HG02981 (cell line): Measurements from ENCODE around the gene KCNK10.
"Not testable (repeated sequence)": the region's sequence is repeated elsewhere in the genome, so short reads cannot be mapped to it uniquely, and the experiment has no call there.

ENCODE experiments used
- ATAC-seq: cut with Tn5 transposase; IDR thresholded peaks from one replicate; pipeline ENCODE4 v1.9.1; 2021; ENCODE audit warnings: mild to moderate bottlenecking, moderate library complexity; ENCODE audit not compliant: unreplicated experiment

KCNK10 gene

GRCh38 chr14:88271205-88271604, 51.9 kb downstream of the KCNK10 start:
- ATAC-seq = no peak

DNA sequence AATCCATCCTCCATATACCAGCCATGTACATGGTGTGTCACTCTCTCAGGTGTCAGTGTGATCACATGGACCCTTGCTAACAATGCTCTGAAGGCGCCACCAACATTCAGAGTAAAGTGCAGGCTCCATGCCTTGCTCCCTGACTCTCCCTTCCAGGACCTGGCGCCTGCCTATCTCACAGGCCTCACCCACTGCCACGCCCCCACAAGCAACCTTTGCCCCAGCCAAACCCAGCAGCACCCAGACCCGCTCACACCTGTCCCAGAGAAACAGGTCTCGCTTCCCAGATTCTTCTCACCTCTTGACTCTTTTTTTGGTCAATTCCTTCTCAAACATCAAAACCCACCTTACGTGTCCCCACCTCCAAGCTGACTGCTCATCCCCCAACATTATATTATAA, 52.3 kb downstream of the KCNK10 start:
- no peak for ATAC-seq

DNA sequence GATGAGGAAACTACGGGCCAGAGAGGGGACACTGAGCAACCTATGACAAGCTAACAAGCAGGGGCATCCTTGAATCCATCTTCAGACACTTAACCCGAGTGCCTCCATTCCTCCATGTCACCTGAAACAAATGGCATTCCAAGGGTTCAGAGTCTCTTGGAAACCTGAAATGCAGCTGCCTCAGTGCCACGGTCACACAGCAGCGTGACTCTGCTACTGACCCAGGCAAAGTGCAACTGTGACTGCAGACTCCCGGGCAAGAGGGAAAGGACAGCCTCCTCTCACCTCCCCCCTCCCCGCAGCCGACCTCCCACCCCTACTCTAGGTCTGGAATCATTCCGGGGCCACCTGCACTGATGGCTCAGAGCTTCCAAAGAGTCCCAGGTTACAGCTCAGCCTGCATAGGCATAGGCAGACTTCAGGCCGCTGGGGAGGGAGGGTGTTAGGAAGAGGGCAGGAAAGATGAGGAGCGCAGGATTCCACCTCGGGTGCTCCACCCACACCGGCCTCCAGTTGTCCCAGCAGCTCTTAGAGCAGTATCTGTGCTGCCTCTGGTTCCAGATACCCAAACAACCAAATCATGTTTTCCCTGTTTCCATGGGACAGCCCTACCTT, 53.2 kb downstream of the KCNK10 start:
- no peak for ATAC-seq

GRCh38 chr14:88266474-88266873, 56.6 kb downstream of the KCNK10 start:
- no peak for ATAC-seq

DNA sequence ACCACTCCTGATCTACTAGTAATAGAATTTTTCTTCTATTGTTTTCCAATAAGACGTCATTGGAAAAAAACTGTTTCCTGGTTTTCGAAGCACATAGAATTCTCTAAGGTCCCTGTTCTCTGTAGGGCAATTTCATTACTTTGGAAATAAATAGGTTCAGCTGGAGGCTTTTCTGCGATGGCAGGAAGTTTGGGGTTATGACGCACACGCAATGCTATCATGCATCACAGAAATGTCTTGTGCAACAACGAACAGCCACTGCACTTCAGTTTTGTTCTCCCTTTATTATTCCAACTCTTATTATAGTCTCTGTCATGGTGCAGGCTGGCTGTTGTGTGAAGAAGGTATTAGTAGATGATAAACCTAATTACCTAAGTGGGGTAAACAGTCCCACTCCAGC, 59.0 kb downstream of the KCNK10 start:
- no peak for ATAC-seq

DNA sequence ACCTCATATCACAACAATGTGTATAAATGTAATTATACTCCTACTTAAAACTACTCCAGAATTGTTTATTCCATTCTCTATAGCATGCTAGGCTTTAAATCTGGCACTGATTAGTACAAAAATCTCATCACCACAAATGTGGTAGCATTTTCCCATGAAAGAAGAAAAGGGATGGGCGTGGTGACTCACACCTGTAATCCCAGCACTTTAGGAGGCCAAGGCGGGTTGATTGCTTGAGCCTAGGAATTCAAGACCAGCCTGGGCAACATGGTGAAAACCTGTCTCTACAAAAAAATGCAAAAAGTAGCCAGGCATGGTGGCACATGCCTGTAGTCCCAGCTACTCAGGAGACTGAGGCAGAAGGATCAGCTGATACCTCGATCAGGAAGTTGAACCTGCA, 61.8 kb downstream of the KCNK10 start:
- ATAC-seq = not testable (repeated sequence)

DNA sequence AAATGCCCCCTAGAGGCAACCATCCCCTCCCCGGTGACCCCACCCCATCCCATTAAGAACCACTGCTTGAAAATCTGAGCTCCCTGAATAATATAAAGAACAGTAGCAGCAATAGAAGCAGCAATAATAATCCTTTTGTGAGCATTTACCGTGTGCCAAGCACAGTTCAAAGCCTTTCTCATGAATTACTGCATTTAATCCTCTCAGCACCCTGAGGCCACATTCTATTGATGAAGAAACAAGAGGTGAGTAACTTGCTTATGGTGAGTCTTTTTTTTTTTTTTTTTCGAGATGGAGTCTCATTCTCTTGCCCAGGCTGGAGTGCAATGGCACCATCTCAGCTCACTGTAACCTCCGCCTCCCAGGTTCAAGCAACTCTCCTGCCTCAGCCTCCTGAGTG, 65.0 kb downstream of the KCNK10 start:
- no peak for ATAC-seq

DNA sequence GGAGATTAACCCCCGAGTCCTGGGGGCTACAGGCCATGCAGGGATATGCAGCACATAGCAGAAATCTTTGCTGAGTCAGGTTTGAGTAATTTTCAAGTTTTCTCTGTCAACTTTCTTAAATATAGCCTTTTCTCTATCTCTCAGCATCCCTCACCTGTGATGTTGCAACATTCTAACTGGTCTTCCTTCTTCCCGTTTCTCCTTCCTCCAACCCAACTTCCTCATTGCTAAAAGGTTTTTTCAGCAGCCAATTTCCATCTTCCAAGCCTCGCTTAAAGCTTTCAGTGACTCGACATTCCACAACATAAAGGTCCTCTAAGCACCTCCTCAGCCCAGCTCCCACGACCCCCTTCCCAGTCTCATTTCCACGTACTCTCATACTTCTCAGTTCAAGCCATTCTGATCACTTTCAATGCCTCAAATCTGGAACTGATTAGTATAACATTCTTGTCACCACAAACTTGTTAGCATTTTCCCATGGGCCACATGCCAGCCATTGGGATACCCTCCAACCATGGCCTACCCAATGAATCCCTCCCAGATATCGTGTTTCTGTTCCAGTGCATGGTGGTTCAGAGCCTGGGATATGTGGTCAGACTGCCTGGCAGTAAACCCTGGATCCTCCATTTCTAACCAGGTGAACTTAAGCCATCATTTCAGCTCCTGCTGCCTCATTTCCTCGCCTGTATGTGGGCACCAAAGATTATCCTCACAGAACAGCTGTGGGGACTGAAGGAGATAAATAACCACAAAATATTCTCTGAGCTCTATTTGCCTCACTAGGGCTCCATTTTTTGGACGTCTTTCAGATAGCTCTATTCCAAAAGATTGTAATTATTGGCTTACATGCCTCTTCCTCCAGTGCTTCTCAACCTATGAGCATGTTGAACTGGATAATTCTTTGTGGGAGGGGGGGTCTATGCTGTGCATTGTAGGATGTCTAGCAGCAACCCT, 65.8 kb downstream of the KCNK10 start:
- ATAC-seq = no peak

DNA sequence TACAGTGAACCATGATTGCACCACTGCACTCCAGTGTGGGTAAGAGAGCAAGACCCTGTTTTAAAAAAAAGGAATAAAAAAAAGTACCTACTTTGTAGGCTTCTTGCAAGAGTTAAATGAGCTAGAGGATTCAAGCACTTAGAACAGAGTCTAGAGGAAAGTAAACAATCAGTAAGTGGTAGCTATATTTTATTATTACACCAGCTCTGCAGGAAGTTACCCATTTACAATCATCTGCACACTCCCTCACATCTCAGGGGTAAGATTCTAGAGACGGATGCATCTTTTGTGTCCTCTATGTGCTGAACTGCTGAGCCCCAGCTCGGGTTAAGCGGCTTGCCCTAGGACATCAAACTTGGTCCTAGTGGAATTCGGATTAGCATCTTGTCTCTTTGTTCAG, 67.3 kb downstream of the KCNK10 start:
- ATAC-seq = no peak

DNA sequence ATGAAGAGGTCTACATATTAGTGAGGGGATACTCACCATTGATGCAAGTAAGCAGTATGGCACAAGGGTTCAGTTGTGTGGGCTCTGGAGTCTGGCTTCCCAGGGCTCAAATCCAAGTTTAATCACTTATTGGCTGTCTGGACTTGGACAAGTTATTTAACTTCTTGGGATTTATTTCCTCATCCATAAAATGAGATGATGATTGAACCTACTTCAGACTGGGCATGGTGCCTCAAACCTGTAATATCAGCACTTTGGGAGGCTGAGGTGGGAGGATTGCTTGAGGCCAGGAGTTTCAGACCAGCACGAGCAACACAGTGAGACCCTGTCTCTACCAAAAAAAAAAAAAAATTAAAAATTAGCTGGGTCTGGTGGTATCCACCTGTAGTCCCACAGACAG, 67.9 kb downstream of the KCNK10 start:
- ATAC-seq = no peak

GRCh38 chr14:88252498-88252897, 70.6 kb downstream of the KCNK10 start:
- no peak for ATAC-seq

- ATAC-seq = no peak
Measured at GRCh38 chr14:88251650-88252049, 71.4 kb downstream of the KCNK10 start.

GRCh38 chr14:88249266-88249665, 73.8 kb downstream of the KCNK10 start:
- ATAC-seq = no peak

DNA sequence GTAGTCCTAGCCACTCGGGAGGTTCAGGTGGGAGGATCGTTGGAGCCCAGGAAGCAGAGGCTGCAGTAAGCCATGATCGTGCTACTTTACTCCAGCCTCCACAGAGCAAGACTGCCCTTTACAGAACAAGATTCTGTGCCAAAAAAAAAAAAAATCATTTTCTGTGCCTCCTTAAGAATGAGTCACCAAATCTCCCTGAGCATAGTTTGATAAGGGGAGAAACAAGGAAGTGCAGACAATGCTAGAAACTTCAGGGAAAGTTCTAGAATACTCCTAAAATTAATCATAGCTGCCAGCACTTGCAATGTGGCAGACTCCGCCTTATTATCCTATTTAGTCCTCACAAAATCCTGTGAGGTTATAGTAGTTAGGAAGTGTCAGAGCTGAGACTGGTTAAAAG, 74.5 kb downstream of the KCNK10 start:
- ATAC-seq = no peak

DNA sequence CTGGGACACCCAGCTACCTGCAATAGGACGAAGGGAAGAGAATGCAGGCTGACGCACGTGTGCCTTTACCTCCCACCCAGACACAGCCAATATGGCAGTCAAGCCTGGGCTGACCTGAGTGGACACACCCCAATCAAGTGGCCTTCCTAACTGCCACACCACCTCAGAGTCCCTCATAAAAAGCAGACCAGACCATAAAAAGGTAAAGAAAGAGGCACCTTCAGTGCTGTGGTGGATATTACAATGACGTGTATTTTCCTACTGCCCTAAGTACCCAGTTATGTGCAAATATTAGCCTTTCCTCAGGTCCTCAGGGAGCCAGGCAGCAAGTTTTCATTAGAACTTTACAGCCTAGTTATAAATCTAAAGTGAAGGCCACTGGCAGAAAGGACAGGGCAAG, 75.8 kb downstream of the KCNK10 start:
- no peak for ATAC-seq

DNA sequence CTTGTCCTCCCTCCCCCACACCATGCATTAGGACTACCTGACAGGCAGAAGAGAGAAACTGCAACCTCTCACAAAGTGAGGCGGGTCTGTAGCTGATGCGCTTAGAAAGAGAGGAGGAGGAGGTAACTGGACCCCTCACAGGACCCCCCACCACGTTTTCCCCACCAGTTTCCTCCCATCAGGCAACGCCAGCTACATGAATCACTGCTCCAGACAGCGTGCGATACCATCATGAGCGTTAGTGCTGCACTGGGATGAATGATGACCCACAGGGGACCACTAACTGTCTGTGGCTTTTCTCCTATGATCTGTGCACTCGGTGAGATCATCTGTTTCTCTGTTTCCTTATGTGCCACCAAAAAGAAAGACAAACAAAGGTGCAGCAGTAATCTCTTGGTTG, 77.7 kb downstream of the KCNK10 start:
- ATAC-seq = no peak

- no peak for ATAC-seq
Measured at GRCh38 chr14:88243946-88244345, 79.1 kb downstream of the KCNK10 start.

- ATAC-seq = no peak
Measured at GRCh38 chr14:88242446-88242845, 80.6 kb downstream of the KCNK10 start.

GRCh38 chr14:88241810-88242209, 81.3 kb downstream of the KCNK10 start:
- no peak for ATAC-seq

DNA sequence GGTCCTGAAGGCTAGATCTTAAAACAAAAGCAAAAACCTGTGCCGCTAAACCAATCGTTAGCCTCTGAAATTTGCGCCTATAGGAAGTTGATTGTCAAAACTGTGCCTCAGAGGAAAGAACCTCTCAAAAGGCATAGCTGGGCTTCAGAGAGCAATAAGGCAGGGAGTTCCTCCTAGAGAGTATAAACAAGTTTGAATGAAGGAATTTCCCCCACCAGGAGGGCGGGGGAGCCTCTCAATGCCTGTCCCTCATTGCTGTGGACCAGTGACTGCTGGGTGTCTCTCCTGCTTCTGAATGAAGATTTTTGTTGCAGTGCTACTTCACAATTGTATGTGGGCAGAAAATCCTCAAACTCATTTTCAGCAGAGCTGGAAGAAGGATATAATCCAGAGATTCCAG, 88.6 kb downstream of the KCNK10 start:
- ATAC-seq = no peak

DNA sequence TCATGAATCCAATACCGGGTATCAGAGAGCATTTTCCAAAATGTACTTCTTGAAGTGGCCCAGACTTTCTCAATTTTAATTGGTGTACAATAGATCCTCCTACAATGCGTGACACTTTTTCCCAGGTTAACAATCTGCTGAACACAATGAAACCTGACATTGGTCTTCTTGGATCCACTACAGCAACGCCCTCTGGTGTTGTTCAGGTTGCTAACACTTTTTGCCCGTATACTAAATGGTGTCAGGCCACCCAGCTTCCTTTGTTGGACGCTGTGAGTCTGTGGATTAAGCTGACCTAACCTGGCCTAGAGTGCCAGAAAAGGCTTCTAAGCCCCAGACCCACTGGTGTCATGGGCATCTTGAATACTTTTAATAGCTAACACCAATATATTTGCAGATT, 89.2 kb downstream of the KCNK10 start:
- ATAC-seq = no peak

- no peak for ATAC-seq
Measured at GRCh38 chr14:88232771-88233170, 90.3 kb downstream of the KCNK10 start.
